GM23338 (cell line): ENCODE results near the gene PRUNE2.

Experiments used
- CREB1 ChIP-seq: fragments of 250-450 bp; sonication (Bioruptor Pico); IDR thresholded peaks from 2 replicates; pipeline ENCODE4 v1.5.0; 2020; ENCODE audit warnings: low read depth, mild to moderate bottlenecking, moderate library complexity
- CTCF ChIP-seq, 2 experiments: fragments of 200-600 bp in 1 of 2; sonication (generic) in 1 of 2; conservative IDR thresholded peaks; 2 replicates each; pipeline versions ENCODE4 v1.5.1 to v1.6.1; 2016 to 2017; ENCODE audit warnings: antibody characterized with exemption in 2 of 2, low read depth in 2 of 2, mild to moderate bottlenecking in 2 of 2, moderate library complexity in 1 of 2
- EZH2 ChIP-seq: fragments of 200-600 bp; sonication (generic); IDR thresholded peaks from one replicate; pipeline ENCODE4 v1.8.0; 2017; ENCODE audit warnings: antibody characterized with exemption, mild to moderate bottlenecking, low read depth; ENCODE audit not compliant: unreplicated experiment
- JUNB ChIP-seq: IDR thresholded peaks from one replicate; pipeline ENCODE4 v1.6.1; 2016; ENCODE audit warnings: antibody characterized with exemption; ENCODE audit not compliant: unreplicated experiment
- POLR2AphosphoS5 ChIP-seq: IDR thresholded peaks from 2 replicates; pipeline ENCODE4 v1.6.1; 2016; ENCODE audit warnings: antibody characterized with exemption, low read depth
- REST ChIP-seq: IDR thresholded peaks from one replicate; pipeline ENCODE4 v1.6.1; 2018; ENCODE audit warnings: antibody characterized with exemption; ENCODE audit not compliant: unreplicated experiment
- TF ChIP-seq, protein P1 (sequence below): IDR thresholded peaks from 2 replicates; pipeline ENCODE4 v1.6.1; 2016; ENCODE audit warnings: antibody characterized with exemption

DNA sequence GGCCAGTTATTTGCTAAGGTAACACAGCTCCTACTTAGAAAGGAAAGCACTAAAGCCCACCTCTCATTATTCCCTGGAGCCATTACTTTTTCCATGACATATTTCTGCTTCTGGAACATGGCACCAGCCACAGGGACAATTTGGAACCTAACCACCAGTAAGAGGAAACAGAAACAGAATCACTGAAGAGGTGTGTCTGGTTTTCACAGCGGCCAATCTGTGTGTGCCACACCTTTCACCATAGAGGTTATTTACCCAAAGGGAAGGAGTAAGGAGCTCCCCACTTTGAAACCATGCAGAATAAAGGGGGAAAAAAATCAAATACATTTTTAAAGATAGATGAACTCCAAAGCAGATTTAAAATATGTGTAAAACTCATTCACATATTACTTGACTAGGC is 21.1 kb downstream of the PRUNE2 start:
- TF ChIP-seq REST, result no peak
- no peak for TF ChIP-seq CTCF (conservative IDR thresholded peaks at IDR 0.05; ENCODE audit: low read depth in 2 of 2)
- TF ChIP-seq, protein P1, sequence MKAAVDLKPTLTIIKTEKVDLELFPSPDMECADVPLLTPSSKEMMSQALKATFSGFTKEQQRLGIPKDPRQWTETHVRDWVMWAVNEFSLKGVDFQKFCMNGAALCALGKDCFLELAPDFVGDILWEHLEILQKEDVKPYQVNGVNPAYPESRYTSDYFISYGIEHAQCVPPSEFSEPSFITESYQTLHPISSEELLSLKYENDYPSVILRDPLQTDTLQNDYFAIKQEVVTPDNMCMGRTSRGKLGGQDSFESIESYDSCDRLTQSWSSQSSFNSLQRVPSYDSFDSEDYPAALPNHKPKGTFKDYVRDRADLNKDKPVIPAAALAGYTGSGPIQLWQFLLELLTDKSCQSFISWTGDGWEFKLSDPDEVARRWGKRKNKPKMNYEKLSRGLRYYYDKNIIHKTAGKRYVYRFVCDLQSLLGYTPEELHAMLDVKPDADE, result no peak
- TF ChIP-seq CREB1 (CRISPR knock-in tag), result no peak
- no peak for TF ChIP-seq EZH2
- TF ChIP-seq POLR2AphosphoS5, result no peak
- no peak for TF ChIP-seq JUNB
